Renal cortex interstitium (tissue), 15 donors: ENCODE measurements around the gene ZNF276. TPM values are rescaled to one million over a fixed set of nuclear protein-coding genes. Genes with fewer than 3 reads are reported as not detected.
"Not testable (repeated sequence)": the region's sequence is repeated elsewhere in the genome, so short reads cannot be mapped to it uniquely, and the experiment has no call there.

Experiments
- DNase-seq, 11 donors: peaks; one replicate each; pipeline ENCODE4 v3.0.0-alpha.2; 2013; ENCODE audit warnings: low read depth in 9 of 11, low spot score in 4 of 11; ENCODE audit errors: extremely low read depth in 1 of 11
- long read RNA-seq, 16 experiments: transcript quantifications; one replicate each; lab custom pipeline, GENCODE V29; 2026
- polyA plus RNA-seq, 3 donors: library from polyadenylated mRNA; unstranded; fragments of 120-200 nt; gene quantifications; one replicate each; pipeline ENCODE4 v1.2.1, GENCODE V29; 2013; ENCODE audit not compliant: insufficient read length in 3 of 3

ZNF276 gene, protein sequence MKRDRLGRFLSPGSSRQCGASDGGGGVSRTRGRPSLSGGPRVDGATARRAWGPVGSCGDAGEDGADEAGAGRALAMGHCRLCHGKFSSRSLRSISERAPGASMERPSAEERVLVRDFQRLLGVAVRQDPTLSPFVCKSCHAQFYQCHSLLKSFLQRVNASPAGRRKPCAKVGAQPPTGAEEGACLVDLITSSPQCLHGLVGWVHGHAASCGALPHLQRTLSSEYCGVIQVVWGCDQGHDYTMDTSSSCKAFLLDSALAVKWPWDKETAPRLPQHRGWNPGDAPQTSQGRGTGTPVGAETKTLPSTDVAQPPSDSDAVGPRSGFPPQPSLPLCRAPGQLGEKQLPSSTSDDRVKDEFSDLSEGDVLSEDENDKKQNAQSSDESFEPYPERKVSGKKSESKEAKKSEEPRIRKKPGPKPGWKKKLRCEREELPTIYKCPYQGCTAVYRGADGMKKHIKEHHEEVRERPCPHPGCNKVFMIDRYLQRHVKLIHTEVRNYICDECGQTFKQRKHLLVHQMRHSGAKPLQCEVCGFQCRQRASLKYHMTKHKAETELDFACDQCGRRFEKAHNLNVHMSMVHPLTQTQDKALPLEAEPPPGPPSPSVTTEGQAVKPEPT
- 10 to 100 TPM; 24.3 to 34.7 (median 29.5) TPM for polyA plus RNA-seq
- long read RNA-seq, donor 1, full-length matches to known transcripts: 1 of 1 reads
- long read RNA-seq, donor 1, partial matches to known transcripts: 0 of 1 reads
- long read RNA-seq, donor 1, other reads (novel, unspliced or antisense): 0 of 1 reads
- long read RNA-seq, donor 2: 0 reads
- long read RNA-seq, donor 3, partial matches to known transcripts: 0 of 1 reads
- long read RNA-seq, donor 3, other reads (novel, unspliced or antisense): 0 of 1 reads
- long read RNA-seq, donor 4, full-length matches to known transcripts: 2 of 8 reads
- long read RNA-seq, donor 4, partial matches to known transcripts: 6 of 8 reads
- long read RNA-seq, donor 4, other reads (novel, unspliced or antisense): 0 of 8 reads
- long read RNA-seq, donor 5: 0 reads
- long read RNA-seq, donor 6, full-length matches to known transcripts: 4 of 17 reads
- long read RNA-seq, donor 6, partial matches to known transcripts: 13 of 17 reads
- long read RNA-seq, donor 6, other reads (novel, unspliced or antisense): 0 of 17 reads
- long read RNA-seq, donor 7: 0 reads
- long read RNA-seq, donor 8: 0 reads
- long read RNA-seq, donor 9: 0 reads
- long read RNA-seq, donor 10: 0 reads
- long read RNA-seq, donor 11, full-length matches to known transcripts: 1 of 1 reads
- long read RNA-seq, donor 11, partial matches to known transcripts: 0 of 1 reads
- long read RNA-seq, donor 11, other reads (novel, unspliced or antisense): 0 of 1 reads
- long read RNA-seq, donor 12, full-length matches to known transcripts: 4 of 4 reads
- long read RNA-seq, donor 12, partial matches to known transcripts: 0 of 4 reads
- long read RNA-seq, donor 12, other reads (novel, unspliced or antisense): 0 of 4 reads
- long read RNA-seq, donor 13: 0 reads
- long read RNA-seq, donor 14, full-length matches to known transcripts: 4 of 4 reads
- long read RNA-seq, donor 14, partial matches to known transcripts: 0 of 4 reads
- long read RNA-seq, donor 14, other reads (novel, unspliced or antisense): 0 of 4 reads
- long read RNA-seq, donor 15: 0 reads
- long read RNA-seq, donor 16: 0 reads

DNA sequence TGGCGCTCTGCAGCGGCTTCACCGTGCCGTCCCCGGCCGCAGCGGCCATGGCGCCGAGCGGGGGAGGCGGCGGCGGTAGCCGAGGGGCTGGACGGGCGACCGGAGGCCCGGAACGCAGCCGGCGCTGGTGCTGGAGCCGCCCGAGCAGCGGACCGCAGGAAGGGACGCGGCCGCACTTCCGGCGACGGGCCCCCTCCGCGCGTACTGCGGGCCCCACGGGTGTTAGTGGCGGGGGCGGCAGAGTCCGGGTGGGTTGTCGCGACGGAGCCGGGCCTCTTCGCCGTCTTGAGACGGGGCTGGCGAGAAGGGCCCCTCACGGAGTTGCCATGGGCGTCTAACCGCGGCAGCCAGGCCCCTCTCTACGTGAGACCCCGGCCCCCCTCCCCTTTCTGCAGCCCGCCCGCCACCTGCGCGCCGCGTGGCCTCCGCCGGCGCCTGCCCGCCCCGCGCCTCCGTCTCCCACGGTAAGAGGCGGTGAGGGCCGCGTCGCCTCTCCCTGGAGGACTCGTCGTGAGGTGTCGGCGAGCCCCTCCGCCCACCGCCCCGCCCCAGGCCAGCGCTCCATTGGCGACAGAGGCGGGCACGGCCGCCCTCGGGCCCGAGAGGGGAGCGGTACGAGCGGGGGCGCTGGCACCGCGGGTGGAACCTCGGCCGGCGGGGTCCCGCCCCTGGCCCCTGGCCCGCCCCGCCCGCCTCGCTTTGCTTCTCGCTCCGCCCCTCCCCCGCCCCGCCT is at the start of gene ZNF276, which contains the start of gene VPS9D1:
Gene ZNF276, plus strand, starts transcription at position 725 of the 733 bp plus-strand sequence. CDS start 104 bp downstream, outside the sequence.
Gene VPS9D1, minus strand, starts transcription at position 86 of the 733 bp plus-strand sequence. Its CDS starts 37 bp downstream, at position 49.
- DNase-seq: peak in 5 of 11 donors; percentile 67 to 74 (median 69)

DNA sequence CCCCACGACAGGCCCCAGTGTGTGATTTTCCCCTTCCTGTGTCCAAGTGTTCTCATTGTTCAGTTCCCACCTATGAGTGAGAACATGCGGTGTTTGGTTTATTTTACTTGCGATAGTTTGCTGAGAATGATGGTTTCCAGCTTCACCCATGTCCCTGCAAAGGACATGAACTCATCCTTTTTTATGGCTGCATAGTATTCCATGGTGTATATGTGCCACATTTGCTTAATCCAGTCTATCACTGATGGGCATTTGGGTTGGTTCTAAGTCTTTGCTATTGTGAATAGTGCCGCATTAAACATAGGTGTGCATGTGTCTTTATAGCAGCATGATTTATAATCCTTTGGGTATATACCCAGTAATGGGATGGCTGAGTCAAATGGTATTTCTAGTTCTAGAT is 49.8 kb upstream of the ZNF276 start:
- not testable (repeated sequence) for DNase-seq

DNA sequence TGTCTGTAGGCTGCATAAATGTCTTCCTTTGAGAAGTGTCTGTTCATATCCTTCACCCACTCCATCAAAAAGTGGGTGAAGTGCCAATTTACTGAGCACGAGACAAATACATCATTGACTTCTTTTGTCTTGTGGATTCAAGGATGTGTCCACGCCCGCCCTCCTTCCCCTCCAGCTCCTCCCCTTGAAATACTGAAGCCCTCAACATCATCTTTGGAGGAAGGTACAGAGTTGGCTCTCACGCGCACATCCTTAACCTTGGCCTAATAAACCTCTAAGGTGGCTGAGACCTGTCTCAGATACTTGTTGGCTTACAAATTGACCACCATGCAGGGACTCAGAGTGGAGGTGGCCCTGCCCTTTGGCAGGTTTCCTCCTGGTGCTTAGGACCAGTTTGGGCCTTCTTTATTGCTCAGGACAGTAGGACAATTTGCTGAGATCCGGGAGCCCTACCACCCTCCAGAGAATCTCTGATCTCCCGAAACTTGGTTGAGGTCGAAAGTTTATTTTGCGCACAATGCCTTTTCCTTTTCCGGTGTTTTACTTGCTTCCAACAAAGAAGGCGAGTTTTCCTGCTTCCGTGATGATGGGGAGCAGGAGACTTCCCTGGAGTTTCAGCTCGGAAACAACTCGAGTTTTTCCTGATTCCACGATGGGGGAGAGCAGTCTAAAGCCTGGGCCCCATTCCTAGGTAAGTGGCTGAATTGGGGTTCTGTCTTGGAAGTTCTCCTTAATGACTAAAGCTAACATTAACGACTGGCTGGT is 49.0 kb upstream of the ZNF276 start:
- DNase-seq: no peak

DNA sequence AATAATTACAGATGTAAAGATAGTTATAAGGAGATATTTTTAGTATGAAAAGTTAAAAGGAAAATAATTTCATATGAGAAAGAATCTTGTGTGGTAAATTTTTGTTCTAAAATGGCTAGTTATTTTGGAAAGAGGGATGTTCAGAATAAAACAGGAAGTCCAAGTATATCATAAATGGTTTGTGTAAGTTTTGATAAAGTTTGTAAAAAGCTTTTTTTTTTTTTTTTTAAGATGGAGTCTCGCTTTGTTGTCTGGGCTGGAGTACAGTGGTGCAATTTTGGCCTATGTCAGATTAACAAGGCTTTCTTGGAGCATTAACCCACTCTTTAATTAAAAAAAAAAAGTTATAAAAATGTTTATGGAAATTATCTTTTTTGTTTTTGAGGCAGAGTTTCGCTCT is 43.1 kb upstream of the ZNF276 start:
- no peak for DNase-seq

DNA sequence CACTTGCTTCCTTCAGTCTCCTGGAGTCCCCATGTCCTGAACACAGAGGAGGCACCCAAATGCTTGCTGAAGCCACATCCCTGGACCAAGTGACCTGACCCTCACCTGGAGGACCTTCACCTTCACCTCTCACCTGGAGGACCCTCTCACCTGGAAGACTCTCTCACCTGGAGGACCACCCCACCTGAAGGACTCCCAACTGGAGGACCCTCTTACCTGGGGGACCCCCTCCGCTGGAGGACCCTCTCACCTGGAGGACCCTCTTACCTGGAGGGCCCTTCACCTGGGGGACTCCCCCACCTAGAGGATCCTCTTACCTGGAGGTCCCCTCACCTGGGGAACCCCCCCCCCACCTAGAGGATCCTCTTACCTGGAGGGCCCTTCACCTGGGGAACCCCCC is 35.4 kb upstream of the ZNF276 start:
- no peak for DNase-seq

DNA sequence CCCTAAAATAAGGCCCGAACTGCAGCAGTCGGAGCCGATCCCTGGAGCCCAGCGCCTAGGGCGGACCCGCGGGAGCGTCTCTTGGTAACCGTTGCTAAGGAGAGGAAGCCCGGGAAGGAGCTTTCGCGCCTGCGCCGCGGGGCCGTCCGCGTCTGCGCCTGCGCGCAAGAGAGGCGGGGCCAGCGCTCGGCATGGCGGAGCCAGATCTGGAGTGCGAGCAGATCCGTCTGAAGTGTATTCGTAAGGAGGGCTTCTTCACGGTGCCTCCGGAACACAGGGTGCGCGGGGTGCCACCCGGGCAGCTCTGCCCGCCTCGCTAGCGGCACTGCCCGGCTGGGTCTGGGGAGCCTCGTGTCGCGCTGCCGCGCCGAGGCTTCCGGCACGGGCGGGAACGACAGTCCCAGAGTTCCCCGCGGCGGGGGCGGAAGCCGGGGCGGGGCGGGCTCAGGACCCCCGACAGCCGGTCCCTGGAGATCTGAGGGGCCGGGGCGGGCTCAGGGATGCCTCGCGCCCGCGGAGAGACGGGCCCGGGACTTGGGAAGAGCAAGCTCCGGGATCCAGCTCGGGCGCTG is 34.7 kb upstream of the ZNF276 start, which contains the start of gene CDK10:
Gene CDK10, plus strand, starts transcription at position 170 of the 572 bp plus-strand sequence. Its CDS starts 22 bp downstream, at position 192.
- DNase-seq: peak; percentile 64 to 94 (median 86)

DNA sequence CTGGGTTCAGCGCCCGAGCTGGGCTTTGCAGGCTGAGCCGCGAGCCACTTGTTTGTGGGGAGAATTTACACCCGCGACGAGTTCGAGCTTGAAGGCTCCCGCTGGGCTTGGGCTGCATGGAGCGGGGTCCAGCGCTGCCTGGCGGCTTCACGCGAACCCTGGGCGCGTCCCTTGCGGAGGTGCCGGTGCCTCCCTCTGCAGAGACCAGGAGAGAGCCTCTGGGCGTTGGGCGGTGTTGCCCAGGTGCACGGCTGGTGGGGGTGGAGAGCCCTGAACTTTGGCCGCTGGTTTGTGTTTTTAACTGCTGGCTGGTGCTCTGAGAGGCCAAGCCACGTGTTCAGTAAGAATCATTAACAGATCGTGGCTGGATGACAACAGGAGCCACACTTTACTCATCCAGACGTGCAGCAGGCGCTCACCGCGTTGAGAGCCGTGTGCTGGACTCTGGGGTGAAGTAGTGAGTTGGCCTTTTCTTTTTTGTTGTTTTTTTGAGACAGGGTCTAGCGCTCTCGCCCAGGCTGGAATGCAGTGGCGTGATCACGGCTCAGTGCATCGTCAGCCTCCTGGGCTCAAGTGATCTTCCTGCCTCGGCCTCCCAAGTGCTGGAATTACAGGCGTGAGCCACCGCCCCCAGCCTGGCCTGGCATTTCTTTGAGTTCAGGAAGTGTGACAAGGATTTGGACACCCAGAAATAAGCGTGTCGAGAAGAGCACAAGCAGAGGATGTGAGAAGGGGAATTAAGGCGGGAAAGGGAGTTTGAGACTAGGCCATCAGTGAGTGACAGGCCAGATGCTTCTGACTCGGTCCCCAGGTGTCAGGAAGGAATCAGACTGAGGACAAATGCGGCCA is 34.0 kb upstream of the ZNF276 start:
- DNase-seq: peak in 5 of 11 donors; percentile 33 to 80 (median 52)

DNA sequence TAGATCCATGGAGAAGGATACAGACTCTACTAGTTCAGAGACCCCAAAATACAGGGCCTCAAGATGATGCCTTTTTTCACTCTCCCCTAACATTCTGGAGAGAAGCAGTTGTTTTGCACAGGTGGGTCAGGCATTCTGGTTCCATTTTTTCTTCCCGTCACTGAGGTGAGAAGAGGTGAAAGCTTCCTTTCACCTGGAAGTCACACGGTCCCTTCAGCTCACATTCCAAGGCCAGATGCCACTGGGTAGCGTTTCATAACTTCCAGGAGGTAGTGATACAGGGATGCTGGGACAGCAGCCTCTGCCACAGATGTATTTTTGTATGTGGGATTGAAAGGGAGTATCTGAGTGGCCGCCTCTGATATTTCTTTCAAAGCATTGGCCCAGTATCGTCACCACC is 32.9 kb upstream of the ZNF276 start:
- DNase-seq: no peak

DNA sequence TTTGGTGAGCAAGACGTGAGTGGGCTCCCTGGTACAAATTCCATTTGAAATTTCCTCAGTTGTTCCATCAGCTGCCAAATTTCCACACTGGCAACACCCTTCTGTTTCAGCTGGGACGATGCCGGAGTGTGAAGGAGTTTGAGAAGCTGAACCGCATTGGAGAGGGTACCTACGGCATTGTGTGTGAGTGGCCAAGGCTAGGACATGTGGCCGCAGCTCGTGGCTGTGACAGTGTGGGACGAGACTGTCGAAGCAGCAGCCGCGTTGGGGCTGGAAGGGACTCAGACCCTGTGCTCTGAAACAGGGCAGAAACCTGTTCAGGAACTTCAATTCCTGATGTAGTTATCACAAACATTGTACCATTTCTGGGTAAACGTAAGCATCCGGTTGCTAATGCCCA is 32.2 kb upstream of the ZNF276 start:
- no peak for DNase-seq

DNA sequence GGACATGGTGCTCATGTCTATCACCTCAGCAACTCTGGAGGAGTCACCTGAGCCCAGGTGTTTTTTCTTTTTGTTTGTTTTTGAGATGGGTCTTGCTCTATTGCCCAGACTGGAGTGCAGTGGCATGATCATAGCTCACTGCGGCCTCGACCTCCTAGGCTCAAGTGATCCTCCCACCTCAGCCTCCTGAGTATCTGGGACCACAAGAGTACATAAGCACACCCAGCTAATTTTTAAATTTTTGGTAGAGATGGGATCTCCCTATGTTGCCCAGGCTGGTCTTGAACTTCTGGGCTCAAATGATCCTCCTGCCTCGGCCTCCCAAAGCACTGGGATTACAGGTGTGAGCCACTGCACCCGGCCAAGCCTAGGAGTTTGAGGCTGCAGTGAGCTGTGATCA is 31.7 kb upstream of the ZNF276 start:
- not testable (repeated sequence) for DNase-seq

DNA sequence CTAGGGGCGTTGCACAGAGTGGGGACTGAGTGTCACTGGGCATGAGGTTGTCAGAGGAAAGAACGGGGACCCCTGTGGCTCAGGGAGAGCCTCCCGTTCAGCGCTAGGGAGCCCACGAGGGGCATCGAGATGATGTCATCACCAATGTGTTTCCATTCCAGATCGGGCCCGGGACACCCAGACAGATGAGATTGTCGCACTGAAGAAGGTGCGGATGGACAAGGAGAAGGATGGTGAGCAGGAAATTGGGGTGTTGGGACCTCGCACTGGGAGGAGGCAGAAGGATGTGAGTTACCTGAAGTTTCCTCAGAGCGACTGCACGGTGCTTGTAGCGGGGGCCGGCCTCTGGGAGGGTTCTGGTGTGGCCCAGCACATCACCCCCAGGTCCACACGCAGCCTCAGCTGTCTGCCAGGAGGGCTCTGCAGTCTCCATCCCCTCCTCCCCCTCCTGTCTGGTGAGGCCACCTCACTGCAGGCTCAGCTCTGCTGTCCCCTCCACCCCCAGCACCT is 30.9 kb upstream of the ZNF276 start:
- DNase-seq: no peak

DNA sequence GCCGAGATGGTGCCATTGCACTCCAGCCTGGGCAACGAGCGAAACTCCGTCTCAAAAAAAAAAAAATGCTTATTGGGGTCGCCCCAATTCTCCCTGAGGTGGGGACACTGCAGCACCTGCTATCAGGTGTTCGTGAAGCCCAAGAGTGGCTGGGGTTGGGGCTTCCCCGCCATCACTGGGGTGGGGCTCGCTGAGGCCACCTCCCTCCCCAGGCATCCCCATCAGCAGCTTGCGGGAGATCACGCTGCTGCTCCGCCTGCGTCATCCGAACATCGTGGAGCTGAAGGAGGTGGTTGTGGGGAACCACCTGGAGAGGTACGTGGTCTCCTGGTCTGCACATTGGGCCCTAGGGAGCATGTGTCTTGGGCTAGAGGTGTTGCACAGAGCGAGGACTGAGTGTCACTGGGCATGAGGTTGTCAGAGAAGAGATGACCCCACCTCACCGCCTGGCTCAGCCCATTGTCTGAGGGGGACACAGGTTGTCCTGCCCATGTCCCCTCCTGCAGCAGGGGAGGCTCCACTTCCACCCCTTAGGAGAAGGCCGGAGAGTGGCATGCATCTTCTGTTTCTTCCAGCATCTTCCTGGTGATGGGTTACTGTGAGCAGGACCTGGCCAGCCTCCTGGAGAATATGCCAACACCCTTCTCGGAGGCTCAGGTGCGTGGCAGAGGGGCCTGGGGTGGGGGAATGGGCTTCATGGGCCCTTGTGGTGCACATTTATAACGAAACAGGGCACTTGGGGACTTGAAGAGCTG is 29.9 kb upstream of the ZNF276 start:
- DNase-seq: no peak

DNA sequence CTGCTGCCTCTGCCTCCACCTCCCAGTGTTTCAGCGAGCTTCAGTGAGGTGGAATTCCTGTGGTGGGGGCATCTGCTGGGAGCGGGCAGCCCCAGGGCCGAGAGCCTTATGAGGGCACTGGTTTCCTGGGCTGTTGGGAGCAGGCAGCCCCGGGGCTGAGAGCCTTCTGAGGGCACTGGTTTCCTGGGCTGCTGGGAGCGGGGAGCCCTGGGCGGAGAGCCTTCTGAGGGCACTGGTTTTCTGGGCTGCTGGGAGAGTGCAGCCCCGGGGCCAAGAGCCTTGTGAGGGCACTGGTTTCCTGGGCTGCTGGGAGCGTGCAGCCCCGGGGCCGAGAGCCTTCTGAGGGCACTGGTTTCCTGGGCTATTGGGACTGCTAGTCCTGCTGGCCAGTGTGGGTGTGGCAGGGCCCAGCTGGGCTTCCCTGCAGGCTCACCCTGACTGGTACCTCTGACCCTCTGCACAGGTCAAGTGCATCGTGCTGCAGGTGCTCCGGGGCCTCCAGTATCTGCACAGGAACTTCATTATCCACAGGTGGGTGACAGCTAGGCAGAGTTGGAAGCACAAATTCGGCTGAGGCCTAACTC is 29.3 kb upstream of the ZNF276 start:
- no peak for DNase-seq

DNA sequence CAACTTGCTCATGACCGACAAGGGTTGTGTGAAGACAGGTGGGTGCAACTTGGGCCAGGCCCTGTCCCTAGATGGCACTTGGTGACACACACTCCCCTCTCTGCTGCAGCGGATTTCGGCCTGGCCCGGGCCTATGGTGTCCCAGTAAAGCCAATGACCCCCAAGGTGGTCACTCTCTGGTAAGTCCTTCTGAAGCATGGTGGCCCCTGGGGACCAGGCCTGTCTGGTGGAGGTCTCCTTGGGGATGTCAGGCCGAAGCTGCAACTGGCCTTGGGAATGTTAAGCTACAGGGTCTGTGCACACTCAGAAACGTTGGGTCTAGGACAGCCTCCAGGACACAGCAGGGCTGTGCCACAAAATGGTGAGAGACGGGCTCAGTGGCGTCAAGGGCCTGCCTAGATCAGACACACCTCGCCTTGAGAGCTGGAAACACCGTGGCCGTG is 28.0 kb upstream of the ZNF276 start:
- DNase-seq: no peak
